Testis (tissue), 2 donors: ENCODE data around the gene BNC2.

Experiments used
- POLR2A ChIP-seq: fragments of 450-650 bp; IDR thresholded peaks from one replicate; pipeline ENCODE4 v1.6.1; 2017; ENCODE audit warnings: antibody characterized with exemption, mild to moderate bottlenecking, moderate library complexity
- TF ChIP-seq, protein P1 (sequence below), 3 experiments: fragments of 450-650 bp in 2 of 3; fragments of 200-600 bp in 1 of 3; sonication (generic) in 1 of 3; IDR thresholded peaks; one replicate each; pipeline ENCODE4 v1.5.1; 2016 to 2019; ENCODE audit warnings: antibody characterized with exemption in 3 of 3, mild to moderate bottlenecking in 2 of 3, moderate library complexity in 1 of 3

DNA sequence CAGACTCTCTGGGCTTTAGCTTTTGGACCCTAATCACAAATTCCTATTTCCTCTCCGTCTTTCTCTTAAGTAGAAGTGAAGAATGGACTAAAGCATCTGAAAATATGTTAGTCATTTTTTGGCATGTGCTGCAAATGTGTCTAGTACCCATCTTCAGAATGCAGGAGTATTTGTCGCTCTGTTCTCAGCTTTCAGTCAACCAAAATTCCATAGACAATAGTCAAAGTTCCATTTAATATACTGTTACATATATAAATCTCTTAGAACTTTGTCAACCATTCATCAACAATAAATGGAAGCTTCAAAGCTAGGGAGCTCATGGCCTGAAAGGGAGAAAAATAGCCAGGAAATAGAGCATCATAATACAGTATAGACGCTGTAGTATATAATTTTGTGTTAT is 509.4 kb downstream of the BNC2 start:
- TF ChIP-seq POLR2A, result no peak
- TF ChIP-seq, protein P1, sequence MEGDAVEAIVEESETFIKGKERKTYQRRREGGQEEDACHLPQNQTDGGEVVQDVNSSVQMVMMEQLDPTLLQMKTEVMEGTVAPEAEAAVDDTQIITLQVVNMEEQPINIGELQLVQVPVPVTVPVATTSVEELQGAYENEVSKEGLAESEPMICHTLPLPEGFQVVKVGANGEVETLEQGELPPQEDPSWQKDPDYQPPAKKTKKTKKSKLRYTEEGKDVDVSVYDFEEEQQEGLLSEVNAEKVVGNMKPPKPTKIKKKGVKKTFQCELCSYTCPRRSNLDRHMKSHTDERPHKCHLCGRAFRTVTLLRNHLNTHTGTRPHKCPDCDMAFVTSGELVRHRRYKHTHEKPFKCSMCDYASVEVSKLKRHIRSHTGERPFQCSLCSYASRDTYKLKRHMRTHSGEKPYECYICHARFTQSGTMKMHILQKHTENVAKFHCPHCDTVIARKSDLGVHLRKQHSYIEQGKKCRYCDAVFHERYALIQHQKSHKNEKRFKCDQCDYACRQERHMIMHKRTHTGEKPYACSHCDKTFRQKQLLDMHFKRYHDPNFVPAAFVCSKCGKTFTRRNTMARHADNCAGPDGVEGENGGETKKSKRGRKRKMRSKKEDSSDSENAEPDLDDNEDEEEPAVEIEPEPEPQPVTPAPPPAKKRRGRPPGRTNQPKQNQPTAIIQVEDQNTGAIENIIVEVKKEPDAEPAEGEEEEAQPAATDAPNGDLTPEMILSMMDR (IDR thresholded peaks at IDR 0.05), result no peak
